ENCODE measurements around the gene ISLR2.

DNA sequence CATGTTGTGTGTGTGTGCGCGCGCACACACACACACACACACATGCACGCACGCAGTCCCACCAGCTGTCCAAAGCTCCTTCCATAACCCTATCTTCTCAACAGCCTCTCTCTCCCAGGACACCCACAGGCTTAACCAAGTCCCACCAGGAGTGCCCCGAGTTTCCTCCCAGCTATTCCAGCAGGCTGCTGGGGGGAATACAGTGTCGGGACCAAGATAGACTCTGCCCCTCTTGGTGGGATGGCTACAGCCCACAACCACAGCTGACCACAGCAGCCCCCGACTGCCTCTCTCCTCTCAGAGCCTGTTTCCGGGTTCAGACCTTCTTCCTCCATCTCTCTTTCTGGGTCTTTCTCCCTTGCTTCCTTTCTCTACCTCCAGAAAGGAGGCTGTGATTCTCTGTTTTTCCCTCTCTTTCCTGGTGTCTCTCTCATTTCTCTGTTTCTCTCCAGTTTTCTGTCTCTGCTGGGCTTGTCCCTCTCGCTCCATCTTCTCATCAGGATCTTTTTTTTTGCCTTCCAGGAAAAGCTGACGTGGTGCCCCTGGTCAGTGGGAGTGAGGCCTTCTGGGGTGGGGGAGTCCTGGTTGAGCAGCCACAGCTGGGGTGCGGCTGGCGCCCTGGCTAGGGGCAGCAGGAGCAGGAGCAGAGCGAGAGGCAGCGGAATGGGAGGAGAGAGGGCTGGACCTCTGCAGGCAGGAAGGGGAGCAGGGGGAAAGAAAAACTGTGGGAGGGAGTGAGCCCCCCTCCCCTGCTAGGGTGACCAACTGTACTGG is 39.9 kb downstream of the ISLR2 start:
- TF ChIP-seq FOXM1 (IDR thresholded peaks at IDR 0.05; ENCODE audit: borderline replicate concordance), result no peak
- TF ChIP-seq ELF4 (IDR thresholded peaks at IDR 0.05), result no peak
- TF ChIP-seq FOXK2 (IDR thresholded peaks at IDR 0.05), result no peak
- TF ChIP-seq L3MBTL2 (conservative IDR thresholded peaks at IDR 0.05), result no peak
- TF ChIP-seq BHLHE40 (IDR thresholded peaks at IDR 0.05; ENCODE audit: borderline replicate concordance), result no peak
- TF ChIP-seq SUZ12 (IDR thresholded peaks at IDR 0.05), result no peak
- TF ChIP-seq SP1 (IDR thresholded peaks at IDR 0.05), result no peak
- no peak for TF ChIP-seq TARDBP (IDR thresholded peaks at IDR 0.05)
- no peak for TF ChIP-seq PKNOX1 (IDR thresholded peaks at IDR 0.05)
- no peak for TF ChIP-seq NFRKB (IDR thresholded peaks at IDR 0.05)
- no peak for TF ChIP-seq CTBP1 (IDR thresholded peaks at IDR 0.05; ENCODE audit: borderline replicate concordance)
